GM23338 (cell line): Measurements from ENCODE around the gene SEZ6. TPM values are rescaled to one million over a fixed set of nuclear protein-coding genes. Genes with fewer than 3 reads are reported as not detected.

Experiments
- ATAC-seq: fragments of 200-7000 bp; cut with Tn5 transposase; 3 replicates; pipeline ENCODE4 v1.9.1; 2020
- DNase-seq: peaks from one replicate; pipeline ENCODE4 v3.0.0-alpha.2; 2015; ENCODE audit warnings: low spot score
- H2AFZ ChIP-seq: fragments of 200-600 bp; sonication (generic); 2 replicates; pipeline ENCODE4 v1.8.0; 2016; ENCODE audit warnings: antibody characterized with exemption, mild to moderate bottlenecking, moderate library complexity
- H3F3A ChIP-seq: fragments of 200-600 bp; sonication (generic); replicated peaks from 2 replicates; pipeline ENCODE4 v1.8.0; 2017; ENCODE audit warnings: antibody characterized with exemption, mixed run types, low read depth
- H3K27ac ChIP-seq: fragments of 200-600 bp; sonication (generic); 2 replicates; pipeline ENCODE4 v1.6.1; 2016; ENCODE audit warnings: low read depth
- H3K27me3 ChIP-seq: fragments of 200-600 bp; sonication (generic); 2 replicates; pipeline ENCODE4 v1.8.0; 2016; ENCODE audit warnings: mild to moderate bottlenecking, mixed run types, moderate library complexity; ENCODE audit not compliant: insufficient read depth
- H3K36me3 ChIP-seq: fragments of 200-600 bp; sonication (generic); 2 replicates; pipeline ENCODE4 v1.8.0; 2016; ENCODE audit warnings: mild to moderate bottlenecking; ENCODE audit not compliant: insufficient read depth
- H3K4me1 ChIP-seq: fragments of 200-600 bp; sonication (generic); 2 replicates; pipeline ENCODE4 v1.8.0; 2016; ENCODE audit warnings: mild to moderate bottlenecking, moderate library complexity; ENCODE audit not compliant: insufficient read depth
- H3K4me2 ChIP-seq: fragments of 200-600 bp; sonication (generic); 2 replicates; pipeline ENCODE4 v1.7.1; 2017; ENCODE audit warnings: mixed run types
- H3K4me3 ChIP-seq: fragments of 200-600 bp; sonication (generic); 2 replicates; pipeline ENCODE4 v1.6.1; 2016; ENCODE audit warnings: mixed run types
- H3K79me2 ChIP-seq: fragments of 200-600 bp; sonication (generic); replicated peaks from 2 replicates; pipeline ENCODE4 v1.8.0; 2017; ENCODE audit warnings: mild to moderate bottlenecking; ENCODE audit not compliant: insufficient read depth
- H3K9me2 ChIP-seq: fragments of 200-600 bp; sonication (generic); 2 replicates; pipeline ENCODE4 v1.8.0; 2017; ENCODE audit not compliant: insufficient read depth
- H4K20me1 ChIP-seq: fragments of 200-600 bp; sonication (generic); replicated peaks from 2 replicates; pipeline ENCODE4 v1.8.0; 2017; ENCODE audit warnings: mild to moderate bottlenecking; ENCODE audit not compliant: insufficient read depth
- H3K27ac Mint-ChIP-seq: 2 replicates; pipeline ENCODE4 v1.8.0; 2020; ENCODE audit warnings: inconsistent platforms, mild to moderate bottlenecking, moderate library complexity, mixed read lengths
- H3K27me3 Mint-ChIP-seq: 3 replicates; pipeline ENCODE4 v1.8.0; 2022; ENCODE audit warnings: low read depth, mild to moderate bottlenecking, moderate library complexity, mixed read lengths, inconsistent platforms; ENCODE audit not compliant: insufficient read depth, poor library complexity
- H3K36me3 Mint-ChIP-seq: 3 replicates; pipeline ENCODE4 v1.8.0; 2021; ENCODE audit warnings: low read depth, mild to moderate bottlenecking, inconsistent platforms, moderate library complexity, mixed read lengths
- H3K4me1 Mint-ChIP-seq: 3 replicates; pipeline ENCODE4 v1.8.0; 2020; ENCODE audit warnings: mild to moderate bottlenecking, inconsistent platforms, mixed read lengths
- H3K4me3 Mint-ChIP-seq: 3 replicates; pipeline ENCODE4 v1.8.0; 2021; ENCODE audit warnings: moderate library complexity, mild to moderate bottlenecking, inconsistent platforms, mixed read lengths
- H3K9me3 Mint-ChIP-seq: 3 replicates; pipeline ENCODE4 v1.8.0; 2020; ENCODE audit warnings: moderate library complexity, mild to moderate bottlenecking, inconsistent platforms, mixed read lengths
- CTCF ChIP-seq, 2 experiments: fragments of 200-600 bp in 1 of 2; sonication (generic) in 1 of 2; conservative IDR thresholded peaks; 2 replicates each; pipeline versions ENCODE4 v1.5.1 to v1.6.1; 2016 to 2017; ENCODE audit warnings: antibody characterized with exemption in 2 of 2, low read depth in 2 of 2, mild to moderate bottlenecking in 2 of 2, moderate library complexity in 1 of 2
- EZH2 ChIP-seq: fragments of 200-600 bp; sonication (generic); IDR thresholded peaks from one replicate; pipeline ENCODE4 v1.8.0; 2017; ENCODE audit warnings: antibody characterized with exemption, mild to moderate bottlenecking, low read depth; ENCODE audit not compliant: unreplicated experiment
- EZH2phosphoT487 ChIP-seq: fragments of 200-600 bp; sonication (generic); IDR thresholded peaks from one replicate; pipeline ENCODE4 v1.8.1; 2018; ENCODE audit warnings: antibody characterized with exemption; ENCODE audit not compliant: unreplicated experiment
- POLR2AphosphoS5 ChIP-seq: IDR thresholded peaks from 2 replicates; pipeline ENCODE4 v1.6.1; 2016; ENCODE audit warnings: antibody characterized with exemption, low read depth
- ZNF331 ChIP-seq: fragments of 250-450 bp; sonication (Bioruptor Pico); IDR thresholded peaks from 2 replicates; pipeline ENCODE4 v1.5.0; 2020; ENCODE audit warnings: low read depth, mild to moderate bottlenecking, moderate library complexity
- ZNF462 ChIP-seq: fragments of 250-450 bp; sonication (Bioruptor Pico); IDR thresholded peaks from 2 replicates; pipeline ENCODE4 v1.5.0; 2020; ENCODE audit warnings: mild to moderate bottlenecking, moderate library complexity
- polyA plus RNA-seq: library from polyadenylated mRNA; unstranded; fragments of >200 nt; fragmentation: Nextera tagmentation; extraction: Ambion mirVana; gene quantifications from 2 replicates; pipeline ENCODE4 v1.2.1, GENCODE V29; 2016
- total RNA-seq: library from RNA; depleted of rRNA; stranded (reverse); fragments of >200 nt; shearing (Covaris generic); gene quantifications from 2 replicates; pipeline ENCODE4 v1.2.3, GENCODE V29; 2014
- TF ChIP-seq, protein P1 (sequence below): IDR thresholded peaks from 2 replicates; pipeline ENCODE4 v1.6.1; 2016; ENCODE audit warnings: antibody characterized with exemption

Gene SEZ6
- total and polyA plus RNA-seq, 2 experiments from 2014 or later: 1.0 to 6.5 TPM

- no peak for TF ChIP-seq CTCF (conservative IDR thresholded peaks at IDR 0.05; ENCODE audit: low read depth in 2 of 2)
- no peak for TF ChIP-seq POLR2AphosphoS5
- TF ChIP-seq EZH2phosphoT487: no peak
- TF ChIP-seq EZH2: no peak
- TF ChIP-seq, protein P1, sequence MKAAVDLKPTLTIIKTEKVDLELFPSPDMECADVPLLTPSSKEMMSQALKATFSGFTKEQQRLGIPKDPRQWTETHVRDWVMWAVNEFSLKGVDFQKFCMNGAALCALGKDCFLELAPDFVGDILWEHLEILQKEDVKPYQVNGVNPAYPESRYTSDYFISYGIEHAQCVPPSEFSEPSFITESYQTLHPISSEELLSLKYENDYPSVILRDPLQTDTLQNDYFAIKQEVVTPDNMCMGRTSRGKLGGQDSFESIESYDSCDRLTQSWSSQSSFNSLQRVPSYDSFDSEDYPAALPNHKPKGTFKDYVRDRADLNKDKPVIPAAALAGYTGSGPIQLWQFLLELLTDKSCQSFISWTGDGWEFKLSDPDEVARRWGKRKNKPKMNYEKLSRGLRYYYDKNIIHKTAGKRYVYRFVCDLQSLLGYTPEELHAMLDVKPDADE: no peak
- TF ChIP-seq ZNF331 (CRISPR knock-in tag): no peak
These were observed 19.7 kb downstream of the SEZ6 start (continued) for GRCh38 chr17:28985950-28986713.

DNA sequence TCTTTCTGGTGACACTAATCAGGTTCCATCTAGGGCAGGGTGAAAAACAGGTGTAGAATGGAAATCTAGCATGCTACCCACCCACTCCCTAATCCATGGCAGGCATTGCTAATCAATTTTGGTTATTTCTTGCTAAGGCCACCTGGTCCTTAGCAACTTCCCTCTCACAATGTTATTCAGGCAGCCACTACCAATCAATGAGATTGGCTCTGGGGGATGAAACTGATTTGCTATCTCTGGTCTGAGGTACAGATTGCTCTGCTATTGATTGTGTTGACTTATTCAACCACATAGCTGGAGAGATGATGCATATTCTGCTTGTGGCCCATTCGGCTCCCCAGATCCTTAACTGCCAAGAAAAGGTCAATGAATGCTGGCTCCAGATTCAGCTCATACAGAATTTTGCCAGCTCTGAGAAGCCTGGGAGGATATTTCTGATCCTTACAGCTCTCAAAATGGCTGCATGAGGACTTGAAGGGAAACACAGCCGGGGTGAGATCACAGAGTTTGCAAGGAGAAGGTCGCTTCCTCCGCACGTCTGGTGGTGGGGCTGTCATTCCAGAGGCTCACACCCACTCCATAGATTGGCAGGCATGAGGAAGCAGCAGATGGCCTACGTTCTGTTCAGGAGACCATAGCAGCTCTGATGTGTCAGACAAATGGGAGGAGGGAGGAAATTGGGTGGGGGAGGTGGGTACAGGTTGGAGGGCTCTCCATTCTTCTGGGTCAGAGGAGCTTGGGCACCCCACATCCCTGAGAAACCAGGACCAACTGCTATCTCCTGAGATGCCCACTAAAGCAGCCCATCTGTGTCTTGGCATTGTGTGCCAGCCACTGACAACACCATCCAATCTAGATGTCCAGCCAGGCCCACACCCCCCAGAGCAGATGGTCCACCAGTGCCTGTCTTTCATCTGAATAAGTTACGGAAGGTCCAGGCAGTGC, 22.3 kb downstream of the SEZ6 start:
- H3K36me3 Mint-ChIP-seq: no peaks in the 10 kb centered on the region; the same call in 2 of the 3 replicates
- H3K4me1 ChIP-seq: peaks cover 26% of the 10 kb centered on the region
- DNase-seq (no peak), ATAC-seq (no peak)
- TF ChIP-seq ZNF462 (CRISPR knock-in tag): no peak
- no peak overlapping the region for H3K4me2 ChIP-seq
- H3K36me3 ChIP-seq: no peaks in the 10 kb centered on the region
- H3F3A ChIP-seq: peaks cover 5% of the 10 kb centered on the region; the same call in 1 of the 2 replicates
- H2AFZ ChIP-seq: no peak overlapping the region; the same call in 1 of the 2 replicates
- no peak overlapping the region; the same call in 2 of the 3 replicates for H3K4me3 Mint-ChIP-seq
- peaks cover 37% of the 10 kb centered on the region for H3K4me1 Mint-ChIP-seq
- no peak overlapping the region for H3K27ac ChIP-seq
- H3K27me3 Mint-ChIP-seq: peaks cover 13% of the 10 kb centered on the region
- no peak overlapping the region for H3K27ac Mint-ChIP-seq
- H3K9me2 ChIP-seq: no peaks in the 10 kb centered on the region
- H3K79me2 ChIP-seq: no peaks in the 10 kb centered on the region
- no peaks in the 10 kb centered on the region for H3K27me3 ChIP-seq
- H3K9me3 Mint-ChIP-seq: no peaks in the 10 kb centered on the region; the same call in 2 of the 3 replicates
- H3K4me3 ChIP-seq: no peak overlapping the region
- H4K20me1 ChIP-seq: no peaks in the 10 kb centered on the region
